ENCODE measurements around the gene PTPN11. TPM values are rescaled to one million over a fixed set of nuclear protein-coding genes. Genes with fewer than 3 reads are reported as not detected.

The PTPN11 gene
- total and polyA plus RNA-seq, 4 donors = 33.7 to 73.3 (median 36.4) TPM

DNA sequence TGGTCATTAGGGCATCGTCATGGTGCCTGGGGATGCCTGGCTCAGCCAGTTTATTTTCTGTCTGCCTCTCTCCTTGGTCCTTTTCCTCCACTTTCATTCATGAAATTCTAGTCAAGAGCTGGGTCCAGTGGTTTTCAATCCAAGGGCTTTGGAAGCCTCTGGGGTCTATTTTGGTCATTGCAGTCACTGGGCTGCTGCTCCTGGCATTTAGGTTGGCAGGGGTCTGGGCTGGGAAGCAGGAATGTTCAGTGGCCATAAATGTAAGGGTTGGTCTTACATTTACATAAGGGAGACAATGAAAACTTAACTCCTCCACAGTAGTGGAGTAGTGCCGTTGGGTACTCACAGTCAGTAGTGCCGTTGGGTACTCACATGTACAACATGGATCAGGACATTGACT is 48.1 kb downstream of the PTPN11 start:
- Histone ChIP-seq H3K9ac (ENCODE audit: low read depth in 1 of 2, low read length in 2 of 2) (no peak overlapping the region), H3K4me1 (ENCODE audit: control insufficient read depth in 4 of 4, insufficient read depth in 4 of 4, low read length in 3 of 4) (peaks cover 0 to 22% (median 9%) of the 10 kb centered on the region in 4 donors), H3K27ac (ENCODE audit: low read depth in 1 of 2, low read length in 2 of 2) (no peak overlapping the region), H3K27me3 (ENCODE audit: control insufficient read depth in 4 of 4, insufficient read depth in 4 of 4, low read length in 3 of 4) (no peaks in the 10 kb centered on the region), H3K4me3 (ENCODE audit: low read depth in 1 of 3, low read length in 3 of 3) (no peak overlapping the region), H3K36me3 (ENCODE audit: control insufficient read depth in 4 of 4, insufficient read depth in 3 of 4, low read depth in 1 of 4, low read length in 3 of 4) (no peaks in the 10 kb centered on the region), H3K9me3 (ENCODE audit: control insufficient read depth in 4 of 4, low read length in 3 of 4) (no peaks in the 10 kb centered on the region)
- no peak for TF ChIP-seq RAD21 (IDR thresholded peaks at IDR 0.05)
- TF ChIP-seq, protein P1, sequence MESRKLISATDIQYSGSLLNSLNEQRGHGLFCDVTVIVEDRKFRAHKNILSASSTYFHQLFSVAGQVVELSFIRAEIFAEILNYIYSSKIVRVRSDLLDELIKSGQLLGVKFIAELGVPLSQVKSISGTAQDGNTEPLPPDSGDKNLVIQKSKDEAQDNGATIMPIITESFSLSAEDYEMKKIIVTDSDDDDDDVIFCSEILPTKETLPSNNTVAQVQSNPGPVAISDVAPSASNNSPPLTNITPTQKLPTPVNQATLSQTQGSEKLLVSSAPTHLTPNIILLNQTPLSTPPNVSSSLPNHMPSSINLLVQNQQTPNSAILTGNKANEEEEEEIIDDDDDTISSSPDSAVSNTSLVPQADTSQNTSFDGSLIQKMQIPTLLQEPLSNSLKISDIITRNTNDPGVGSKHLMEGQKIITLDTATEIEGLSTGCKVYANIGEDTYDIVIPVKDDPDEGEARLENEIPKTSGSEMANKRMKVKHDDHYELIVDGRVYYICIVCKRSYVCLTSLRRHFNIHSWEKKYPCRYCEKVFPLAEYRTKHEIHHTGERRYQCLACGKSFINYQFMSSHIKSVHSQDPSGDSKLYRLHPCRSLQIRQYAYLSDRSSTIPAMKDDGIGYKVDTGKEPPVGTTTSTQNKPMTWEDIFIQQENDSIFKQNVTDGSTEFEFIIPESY (IDR thresholded peaks at IDR 0.05) = no peak
- TF ChIP-seq JUND (IDR thresholded peaks at IDR 0.05) = no peak
- TF ChIP-seq, protein P2, sequence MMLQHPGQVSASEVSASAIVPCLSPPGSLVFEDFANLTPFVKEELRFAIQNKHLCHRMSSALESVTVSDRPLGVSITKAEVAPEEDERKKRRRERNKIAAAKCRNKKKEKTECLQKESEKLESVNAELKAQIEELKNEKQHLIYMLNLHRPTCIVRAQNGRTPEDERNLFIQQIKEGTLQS (IDR thresholded peaks at IDR 0.05) = no peak
- WGBS = 97% methylated on average over 3 of the region's 3 CpGs
- DNase-seq (ENCODE audit: low spot score) = no peak

DNA sequence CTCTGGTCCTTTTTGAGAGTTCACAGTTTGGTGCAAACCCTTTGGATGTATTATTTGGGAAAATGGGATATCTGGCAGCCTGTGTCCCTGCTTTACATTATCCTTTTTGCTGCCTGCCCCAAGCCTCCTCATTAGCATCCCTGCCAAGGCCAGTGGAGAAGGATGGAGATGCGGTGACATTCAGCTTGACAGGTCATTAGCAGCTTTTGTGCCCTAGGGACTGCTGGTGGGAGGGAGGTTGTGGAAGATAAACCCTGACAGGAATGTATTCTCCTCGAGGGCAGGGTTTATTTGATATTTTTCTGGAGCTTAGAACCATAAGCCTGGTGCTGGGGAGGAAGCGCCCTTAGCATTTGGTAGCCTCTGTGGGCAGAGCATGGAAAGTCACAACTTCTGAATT is 49.3 kb downstream of the PTPN11 start:
- Histone ChIP-seq H3K9me3 (ENCODE audit: control insufficient read depth in 4 of 4, low read length in 3 of 4) (no peaks in the 10 kb centered on the region), H3K36me3 (ENCODE audit: control insufficient read depth in 4 of 4, insufficient read depth in 3 of 4, low read depth in 1 of 4, low read length in 3 of 4) (peaks cover 0 to 6% (median 1%) of the 10 kb centered on the region in 4 donors)

More for the DNA sequence above, 49.3 kb downstream of the PTPN11 start:
- TF ChIP-seq, protein P3, sequence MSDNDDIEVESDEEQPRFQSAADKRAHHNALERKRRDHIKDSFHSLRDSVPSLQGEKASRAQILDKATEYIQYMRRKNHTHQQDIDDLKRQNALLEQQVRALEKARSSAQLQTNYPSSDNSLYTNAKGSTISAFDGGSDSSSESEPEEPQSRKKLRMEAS (IDR thresholded peaks at IDR 0.05) = no peak
- TF ChIP-seq GABPA (IDR thresholded peaks at IDR 0.05 in 1 of 2, conservative IDR thresholded peaks at IDR 0.05 in 1 of 2) (no peak), NR2F2 (IDR thresholded peaks at IDR 0.05) (no peak), HNF4G (IDR thresholded peaks at IDR 0.05) (no peak), YY1 (IDR thresholded peaks at IDR 0.05) (no peak), FOXA1 (IDR thresholded peaks at IDR 0.05) (no peak), TAF1 (conservative IDR thresholded peaks at IDR 0.05) (no peak), JUND (IDR thresholded peaks at IDR 0.05) (no peak)
- TF ChIP-seq, protein P4, sequence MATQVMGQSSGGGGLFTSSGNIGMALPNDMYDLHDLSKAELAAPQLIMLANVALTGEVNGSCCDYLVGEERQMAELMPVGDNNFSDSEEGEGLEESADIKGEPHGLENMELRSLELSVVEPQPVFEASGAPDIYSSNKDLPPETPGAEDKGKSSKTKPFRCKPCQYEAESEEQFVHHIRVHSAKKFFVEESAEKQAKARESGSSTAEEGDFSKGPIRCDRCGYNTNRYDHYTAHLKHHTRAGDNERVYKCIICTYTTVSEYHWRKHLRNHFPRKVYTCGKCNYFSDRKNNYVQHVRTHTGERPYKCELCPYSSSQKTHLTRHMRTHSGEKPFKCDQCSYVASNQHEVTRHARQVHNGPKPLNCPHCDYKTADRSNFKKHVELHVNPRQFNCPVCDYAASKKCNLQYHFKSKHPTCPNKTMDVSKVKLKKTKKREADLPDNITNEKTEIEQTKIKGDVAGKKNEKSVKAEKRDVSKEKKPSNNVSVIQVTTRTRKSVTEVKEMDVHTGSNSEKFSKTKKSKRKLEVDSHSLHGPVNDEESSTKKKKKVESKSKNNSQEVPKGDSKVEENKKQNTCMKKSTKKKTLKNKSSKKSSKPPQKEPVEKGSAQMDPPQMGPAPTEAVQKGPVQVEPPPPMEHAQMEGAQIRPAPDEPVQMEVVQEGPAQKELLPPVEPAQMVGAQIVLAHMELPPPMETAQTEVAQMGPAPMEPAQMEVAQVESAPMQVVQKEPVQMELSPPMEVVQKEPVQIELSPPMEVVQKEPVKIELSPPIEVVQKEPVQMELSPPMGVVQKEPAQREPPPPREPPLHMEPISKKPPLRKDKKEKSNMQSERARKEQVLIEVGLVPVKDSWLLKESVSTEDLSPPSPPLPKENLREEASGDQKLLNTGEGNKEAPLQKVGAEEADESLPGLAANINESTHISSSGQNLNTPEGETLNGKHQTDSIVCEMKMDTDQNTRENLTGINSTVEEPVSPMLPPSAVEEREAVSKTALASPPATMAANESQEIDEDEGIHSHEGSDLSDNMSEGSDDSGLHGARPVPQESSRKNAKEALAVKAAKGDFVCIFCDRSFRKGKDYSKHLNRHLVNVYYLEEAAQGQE (IDR thresholded peaks at IDR 0.05) = no peak
- TF ChIP-seq, protein P5, sequence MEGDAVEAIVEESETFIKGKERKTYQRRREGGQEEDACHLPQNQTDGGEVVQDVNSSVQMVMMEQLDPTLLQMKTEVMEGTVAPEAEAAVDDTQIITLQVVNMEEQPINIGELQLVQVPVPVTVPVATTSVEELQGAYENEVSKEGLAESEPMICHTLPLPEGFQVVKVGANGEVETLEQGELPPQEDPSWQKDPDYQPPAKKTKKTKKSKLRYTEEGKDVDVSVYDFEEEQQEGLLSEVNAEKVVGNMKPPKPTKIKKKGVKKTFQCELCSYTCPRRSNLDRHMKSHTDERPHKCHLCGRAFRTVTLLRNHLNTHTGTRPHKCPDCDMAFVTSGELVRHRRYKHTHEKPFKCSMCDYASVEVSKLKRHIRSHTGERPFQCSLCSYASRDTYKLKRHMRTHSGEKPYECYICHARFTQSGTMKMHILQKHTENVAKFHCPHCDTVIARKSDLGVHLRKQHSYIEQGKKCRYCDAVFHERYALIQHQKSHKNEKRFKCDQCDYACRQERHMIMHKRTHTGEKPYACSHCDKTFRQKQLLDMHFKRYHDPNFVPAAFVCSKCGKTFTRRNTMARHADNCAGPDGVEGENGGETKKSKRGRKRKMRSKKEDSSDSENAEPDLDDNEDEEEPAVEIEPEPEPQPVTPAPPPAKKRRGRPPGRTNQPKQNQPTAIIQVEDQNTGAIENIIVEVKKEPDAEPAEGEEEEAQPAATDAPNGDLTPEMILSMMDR (IDR thresholded peaks at IDR 0.05; ENCODE audit: low read depth, low read length, missing input control) = no peak
- Histone ChIP-seq H3K4me1 (ENCODE audit: control insufficient read depth in 4 of 4, insufficient read depth in 4 of 4, low read length in 3 of 4) (peaks cover 0 to 22% (median 9%) of the 10 kb centered on the region in 4 donors), H3K4me3 (ENCODE audit: low read depth in 1 of 3, low read length in 3 of 3) (no peak overlapping the region), H3K27ac (ENCODE audit: low read depth in 1 of 2, low read length in 2 of 2) (no peak overlapping the region), H3K9ac (ENCODE audit: low read depth in 1 of 2, low read length in 2 of 2) (no peak overlapping the region), H3K27me3 (ENCODE audit: control insufficient read depth in 4 of 4, insufficient read depth in 4 of 4, low read length in 3 of 4) (no peaks in the 10 kb centered on the region)
- DNase-seq (ENCODE audit: low spot score) = no peak
- 95% methylated on average over 3 of the region's 3 CpGs for WGBS

Data from liver (tissue), 9 donors.